ENCODE data around the gene FGR.
"Not testable (repeated sequence)": the region's sequence is repeated elsewhere in the genome, so short reads cannot be mapped to it uniquely, and the experiment has no call there.

Gene FGR

DNA sequence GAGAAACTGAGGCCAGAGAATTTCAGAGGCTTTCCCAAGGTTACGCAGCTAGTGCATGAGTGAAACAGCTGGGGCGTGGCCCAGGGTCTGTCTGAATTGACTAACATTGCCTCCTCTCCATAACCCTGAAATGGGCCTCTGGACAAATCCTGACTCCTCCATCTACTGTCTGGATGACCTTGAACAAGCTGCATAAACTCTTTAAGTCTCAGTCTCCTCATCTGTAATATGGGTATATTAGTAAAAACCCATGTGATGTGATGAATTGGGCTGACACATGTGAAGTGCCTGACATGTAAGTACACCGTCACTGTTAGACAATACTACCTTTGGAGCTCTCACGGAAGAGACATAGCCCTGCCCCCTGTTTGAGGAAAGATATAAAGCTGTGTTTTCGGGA lies 12.3 kb upstream of the FGR start:
- WGBS = 96% methylated on average over 5 of the region's 5 CpGs
- Histone ChIP-seq H3K4me3 (ENCODE audit: low read length) (no peak overlapping the region), H3K36me3 (ENCODE audit: insufficient read depth, low read length) (no peaks in the 10 kb centered on the region), H3K4me1 (ENCODE audit: insufficient read depth, low read length) (peaks cover 14% of the 10 kb centered on the region), H3K9me3 (ENCODE audit: insufficient read depth, low read depth, low read length) (no peaks in the 10 kb centered on the region), H3K27ac (ENCODE audit: low read depth, low read length) (no peak overlapping the region), H3K27me3 (ENCODE audit: insufficient read depth, low read length) (no peaks in the 10 kb centered on the region), H3K9ac (ENCODE audit: low read depth, low read length) (no peak overlapping the region)

DNA sequence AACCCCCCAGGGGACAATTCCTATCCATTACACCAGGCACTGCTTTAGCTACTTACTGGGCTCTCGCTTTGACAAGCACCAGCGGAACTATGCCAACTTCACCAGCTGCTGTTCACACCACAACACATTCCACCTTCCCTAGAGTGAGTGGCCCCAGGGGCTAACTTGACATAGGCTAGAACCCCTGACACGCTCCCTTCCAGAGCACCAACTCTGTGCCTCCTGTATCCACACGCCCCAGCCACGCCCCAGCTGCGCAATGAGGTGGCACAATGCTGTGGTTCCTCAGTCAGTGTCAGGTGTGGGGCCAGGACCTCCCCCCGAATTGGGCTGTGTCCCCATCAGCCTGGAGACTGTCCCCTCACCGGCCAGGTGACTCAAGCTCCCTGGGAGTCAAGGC lies 11.7 kb upstream of the FGR start:
- H3K27me3 ChIP-seq (ENCODE audit: insufficient read depth, low read length) = no peaks in the 10 kb centered on the region
- peaks cover 14% of the 10 kb centered on the region for H3K4me1 ChIP-seq (ENCODE audit: insufficient read depth, low read length)
- no peak overlapping the region for H3K9ac ChIP-seq (ENCODE audit: low read depth, low read length)
- H3K36me3 ChIP-seq (ENCODE audit: insufficient read depth, low read length) = no peaks in the 10 kb centered on the region
- 94% methylated on average over 8 of the region's 8 CpGs for WGBS
- H3K4me3 ChIP-seq (ENCODE audit: low read length) = no peak overlapping the region
- no peaks in the 10 kb centered on the region for H3K9me3 ChIP-seq (ENCODE audit: insufficient read depth, low read depth, low read length)
- no peak overlapping the region for H3K27ac ChIP-seq (ENCODE audit: low read depth, low read length)

GRCh38 chr1:27645071-27645415 lies 10.1 kb upstream of the FGR start:
- no peak overlapping the region for H3K27ac ChIP-seq (ENCODE audit: low read depth, low read length)
- WGBS = 90% methylated on average over 4 of the region's 4 CpGs
- peaks cover under 1% of the 10 kb centered on the region; the same call in 1 of the 2 replicates for H3K4me1 ChIP-seq (ENCODE audit: insufficient read depth, low read length)

DNA sequence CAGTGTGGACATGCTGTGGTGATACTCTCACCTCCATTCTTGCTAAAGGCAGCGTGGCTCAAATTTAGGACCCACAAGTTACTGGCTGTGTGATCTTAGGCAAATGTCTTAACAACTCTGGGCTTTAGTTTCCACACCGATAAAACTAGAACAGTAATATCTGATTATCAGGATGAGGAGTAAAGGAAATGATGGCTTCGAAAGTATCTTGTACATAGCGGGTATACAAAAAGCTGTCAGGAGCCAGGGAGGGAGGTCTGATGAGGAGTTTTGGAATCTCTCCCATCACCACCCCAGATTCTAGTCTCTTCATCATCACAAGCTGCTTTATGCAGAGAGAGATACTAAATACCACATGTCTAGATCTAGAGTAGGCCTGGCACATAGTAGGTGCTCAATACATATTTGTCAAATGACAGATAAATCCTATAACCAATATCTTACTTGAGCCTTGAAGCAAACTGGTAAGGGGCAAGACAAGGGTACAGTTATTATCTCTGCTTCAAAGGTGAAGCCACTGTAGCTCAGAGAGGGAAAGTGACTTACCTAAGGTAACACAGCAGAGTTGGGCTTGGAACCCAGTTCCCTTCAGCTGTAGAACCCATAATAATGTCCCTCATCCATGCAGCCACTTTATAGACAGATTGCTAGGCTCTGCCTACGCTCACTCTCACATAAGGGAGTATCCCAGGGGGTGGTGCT lies 9.5 kb upstream of the FGR start:
- 89% methylated on average over 5 of the region's 5 CpGs for WGBS
- H3K36me3 ChIP-seq (ENCODE audit: insufficient read depth, low read length) = no peaks in the 10 kb centered on the region
- no peak overlapping the region for H3K27ac ChIP-seq (ENCODE audit: low read depth, low read length)

More at GRCh38 chr1:27645071-27645415, 10.1 kb upstream of the FGR start:
- Histone ChIP-seq H3K36me3 (ENCODE audit: insufficient read depth, low read length) (no peaks in the 10 kb centered on the region), H3K4me3 (ENCODE audit: low read length) (no peak overlapping the region), H3K27me3 (ENCODE audit: insufficient read depth, low read length) (no peaks in the 10 kb centered on the region), H3K9me3 (ENCODE audit: insufficient read depth, low read depth, low read length) (no peaks in the 10 kb centered on the region), H3K9ac (ENCODE audit: low read depth, low read length) (no peak overlapping the region)

DNA sequence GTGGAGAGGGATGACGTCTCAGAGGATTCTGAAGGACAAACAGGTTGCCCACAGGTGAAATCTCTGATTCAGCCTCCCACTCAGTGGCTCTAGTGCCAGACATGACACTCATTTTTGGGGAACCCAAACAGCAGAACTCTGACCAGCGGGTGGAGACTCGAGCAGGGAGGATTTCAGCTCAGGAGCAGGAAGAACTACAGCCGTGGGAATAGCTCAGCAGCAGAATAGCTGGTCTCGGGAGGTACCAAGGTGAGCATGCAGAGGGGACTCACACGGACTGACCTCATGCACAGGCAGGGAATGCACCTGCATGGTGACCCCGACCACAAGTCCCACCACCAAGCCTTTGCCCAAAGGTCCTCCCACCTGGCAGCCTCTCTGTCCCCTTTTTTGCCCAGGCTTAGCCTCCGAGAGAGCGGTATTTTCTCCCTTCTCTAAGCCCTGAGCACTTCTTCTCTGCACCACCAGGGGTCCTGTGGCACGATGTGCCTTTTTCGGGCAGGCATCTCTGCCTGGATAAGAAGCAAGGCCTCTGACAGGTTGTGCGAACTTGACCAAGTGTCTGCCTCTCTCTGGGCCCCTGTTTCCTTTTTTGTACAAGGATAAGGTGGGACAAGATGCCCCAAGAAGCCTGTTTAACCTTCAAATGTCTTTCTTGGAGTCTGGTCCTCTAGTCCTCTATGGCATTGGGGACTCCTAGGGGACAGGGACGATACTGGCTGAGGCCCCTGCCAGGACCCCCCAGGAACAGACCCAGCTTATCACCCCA lies 8.8 kb upstream of the FGR start:
- H3K9ac ChIP-seq (ENCODE audit: low read depth, low read length) = no peak overlapping the region
- 38% methylated on average over 13 of the region's 13 CpGs for WGBS
- no peak overlapping the region for H3K27ac ChIP-seq (ENCODE audit: low read depth, low read length)
- no peak overlapping the region for H3K4me3 ChIP-seq (ENCODE audit: low read length)
- no peaks in the 10 kb centered on the region for H3K4me1 ChIP-seq (ENCODE audit: insufficient read depth, low read length)
- no peaks in the 10 kb centered on the region for H3K27me3 ChIP-seq (ENCODE audit: insufficient read depth, low read length)
- no peaks in the 10 kb centered on the region for H3K36me3 ChIP-seq (ENCODE audit: insufficient read depth, low read length)
- H3K9me3 ChIP-seq (ENCODE audit: insufficient read depth, low read depth, low read length) = no peaks in the 10 kb centered on the region

More for the DNA sequence above, 9.5 kb upstream of the FGR start:
- H3K9me3 ChIP-seq (ENCODE audit: insufficient read depth, low read depth, low read length) = no peaks in the 10 kb centered on the region
- no peak overlapping the region for H3K4me3 ChIP-seq (ENCODE audit: low read length)
- H3K4me1 ChIP-seq (ENCODE audit: insufficient read depth, low read length) = no peaks in the 10 kb centered on the region
- no peak overlapping the region for H3K9ac ChIP-seq (ENCODE audit: low read depth, low read length)
- no peaks in the 10 kb centered on the region for H3K27me3 ChIP-seq (ENCODE audit: insufficient read depth, low read length)

- not testable (repeated sequence) for H3K27me3 ChIP-seq (ENCODE audit: insufficient read depth, low read length); H3K9me3 ChIP-seq (ENCODE audit: insufficient read depth, low read depth, low read length); H3K27ac ChIP-seq (ENCODE audit: low read depth, low read length); H3K36me3 ChIP-seq (ENCODE audit: insufficient read depth, low read length); H3K4me1 ChIP-seq (ENCODE audit: insufficient read depth, low read length); H3K4me3 ChIP-seq (ENCODE audit: low read length); H3K9ac ChIP-seq (ENCODE audit: low read depth, low read length)
- 92% methylated on average over 9 of the region's 9 CpGs for WGBS
Measured at GRCh38 chr1:27640514-27640913, 5.5 kb upstream of the FGR start.

DNA sequence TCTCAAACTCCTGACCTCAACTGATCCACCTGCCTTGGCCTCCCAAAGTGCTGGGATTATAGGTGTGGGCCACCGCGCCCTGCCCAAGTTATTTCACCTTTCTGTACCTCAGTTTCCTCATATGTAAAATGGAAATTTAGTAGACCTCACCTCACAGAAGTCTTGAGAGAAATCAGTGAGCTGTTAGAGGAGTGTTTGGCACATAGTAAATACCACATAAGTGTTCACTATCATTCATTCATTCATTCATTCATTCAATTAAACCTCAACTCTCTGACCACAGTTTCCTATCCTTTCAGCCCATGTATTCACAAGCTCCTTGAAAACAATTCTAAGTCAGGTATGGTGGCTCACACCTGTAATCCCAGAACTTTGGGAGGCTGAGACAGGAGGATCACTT lies 3.8 kb upstream of the FGR start:
- no CpG with 5 or more reads among the region's 2 CpGs for WGBS
- no peaks in the 10 kb centered on the region for H3K9me3 ChIP-seq (ENCODE audit: insufficient read depth, low read depth, low read length)
- H3K27ac ChIP-seq (ENCODE audit: low read depth, low read length) = no peak overlapping the region
- H3K4me1 ChIP-seq (ENCODE audit: insufficient read depth, low read length) = peaks cover 5% of the 10 kb centered on the region; the same call in 1 of the 2 replicates
- H3K4me3 ChIP-seq (ENCODE audit: low read length) = no peak overlapping the region
- no peak overlapping the region for H3K9ac ChIP-seq (ENCODE audit: low read depth, low read length)
- no peaks in the 10 kb centered on the region for H3K36me3 ChIP-seq (ENCODE audit: insufficient read depth, low read length)
- peaks cover 21% of the 10 kb centered on the region for H3K27me3 ChIP-seq (ENCODE audit: insufficient read depth, low read length)

GRCh38 chr1:27638047-27638734 lies 3.2 kb upstream of the FGR start:
- no peak overlapping the region for H3K4me3 ChIP-seq (ENCODE audit: low read length)
- H3K36me3 ChIP-seq (ENCODE audit: insufficient read depth, low read length) = no peaks in the 10 kb centered on the region
- peaks cover 5% of the 10 kb centered on the region; the same call in 1 of the 2 replicates for H3K4me1 ChIP-seq (ENCODE audit: insufficient read depth, low read length)
- no peaks in the 10 kb centered on the region for H3K9me3 ChIP-seq (ENCODE audit: insufficient read depth, low read depth, low read length)
- no peak overlapping the region for H3K9ac ChIP-seq (ENCODE audit: low read depth, low read length)
- H3K27ac ChIP-seq (ENCODE audit: low read depth, low read length) = no peak overlapping the region
- 87% methylated on average over 5 of the region's 5 CpGs for WGBS
- peaks cover 27% of the 10 kb centered on the region for H3K27me3 ChIP-seq (ENCODE audit: insufficient read depth, low read length)

DNA sequence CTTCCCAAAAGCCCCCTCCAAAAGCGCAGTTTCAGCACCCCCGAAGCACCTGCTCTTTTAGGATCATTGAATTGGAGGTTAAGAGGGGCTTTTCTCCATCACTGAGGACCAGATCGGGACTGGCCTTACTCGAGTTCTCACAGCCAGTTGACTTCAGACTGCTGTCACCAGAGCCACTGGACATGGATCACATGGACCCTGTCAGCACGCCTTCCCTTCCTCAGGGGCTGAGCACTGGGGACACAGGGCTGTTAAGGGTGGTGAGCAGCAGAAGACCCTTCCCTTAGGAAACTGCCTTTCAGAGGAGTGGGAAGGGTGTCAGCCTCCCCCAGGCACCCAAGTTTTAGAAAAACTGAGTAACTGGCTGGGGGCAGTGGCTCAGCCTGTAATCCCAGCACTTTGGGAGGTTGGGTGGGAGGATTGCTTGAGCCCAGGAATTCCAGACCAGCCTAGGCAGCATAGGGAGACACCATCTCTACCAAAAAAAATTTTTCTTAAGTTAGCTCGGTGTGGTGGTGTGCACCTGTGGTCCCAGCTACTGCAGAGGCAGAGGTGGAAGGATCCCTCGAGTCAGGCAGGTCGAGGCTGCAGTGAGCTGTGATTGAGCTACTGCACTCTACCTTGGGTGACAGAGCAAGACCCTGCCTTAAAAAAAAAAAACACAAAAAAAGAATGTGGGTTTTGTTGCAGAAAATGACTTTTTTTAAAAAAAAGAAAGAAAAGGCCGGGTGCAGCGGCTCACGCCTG lies 584 bp upstream of the FGR start:
- no peak overlapping the region for H3K4me3 ChIP-seq (ENCODE audit: low read length)
- H3K9ac ChIP-seq (ENCODE audit: low read depth, low read length) = no peak overlapping the region
- H3K27me3 ChIP-seq (ENCODE audit: insufficient read depth, low read length) = peaks cover 33% of the 10 kb centered on the region
- H3K27ac ChIP-seq (ENCODE audit: low read depth, low read length) = no peak overlapping the region
- H3K36me3 ChIP-seq (ENCODE audit: insufficient read depth, low read length) = no peaks in the 10 kb centered on the region
- H3K9me3 ChIP-seq (ENCODE audit: insufficient read depth, low read depth, low read length) = no peaks in the 10 kb centered on the region
- H3K4me1 ChIP-seq (ENCODE audit: insufficient read depth, low read length) = peaks cover 11% of the 10 kb centered on the region
- 89% methylated on average over 11 of the region's 11 CpGs for WGBS

GRCh38 chr1:27634177-27634984 lies 604 bp downstream of the FGR start:
- no peaks in the 10 kb centered on the region for H3K9me3 ChIP-seq (ENCODE audit: insufficient read depth, low read depth, low read length)
- no peaks in the 10 kb centered on the region for H3K36me3 ChIP-seq (ENCODE audit: insufficient read depth, low read length)
- peak overlapping the region; percentile 58 for H3K4me3 ChIP-seq (ENCODE audit: low read length)
- H3K9ac ChIP-seq (ENCODE audit: low read depth, low read length) = peak overlapping the region; percentile 43
- H3K27me3 ChIP-seq (ENCODE audit: insufficient read depth, low read length) = peaks cover 33% of the 10 kb centered on the region
- WGBS = 18% methylated on average over 63 of the region's 63 CpGs
- H3K27ac ChIP-seq (ENCODE audit: low read depth, low read length) = no peak overlapping the region
- H3K4me1 ChIP-seq (ENCODE audit: insufficient read depth, low read length) = peaks cover 11% of the 10 kb centered on the region
